ES-I3 (cell line): ENCODE data around the gene LRP6.
"Not testable (repeated sequence)": the region's sequence is repeated elsewhere in the genome, so short reads cannot be mapped to it uniquely, and the experiment has no call there.

ENCODE experiments used
- H3K36me3 ChIP-seq: 2 replicates; pipeline ENCODE4 v1.6.1; 2013; ENCODE audit warnings: mild to moderate bottlenecking, low read length, control low read depth, moderate library complexity; ENCODE audit not compliant: insufficient read depth
- H3K4me1 ChIP-seq: 2 replicates; pipeline ENCODE4 v1.6.1; 2013; ENCODE audit warnings: mild to moderate bottlenecking, control low read depth, low read length; ENCODE audit not compliant: insufficient read depth
- H3K9ac ChIP-seq: 2 replicates; pipeline ENCODE4 v1.6.1; 2013; ENCODE audit warnings: low read depth, mild to moderate bottlenecking, low read length, moderate library complexity
- H3K9me3 ChIP-seq: 2 replicates; pipeline ENCODE4 v1.6.1; 2013; ENCODE audit warnings: mild to moderate bottlenecking, low read length, moderate library complexity; ENCODE audit not compliant: control insufficient read depth, insufficient read depth

Gene LRP6

GRCh38 chr12:12278899-12279298 is 12.1 kb upstream of the LRP6 start:
- Histone ChIP-seq H3K4me1 (peaks cover 23% of the 10 kb centered on the region), H3K9me3 (peaks cover 2% of the 10 kb centered on the region; the same call in 1 of the 2 replicates), H3K36me3 (no peaks in the 10 kb centered on the region), H3K9ac (no peak overlapping the region)

DNA sequence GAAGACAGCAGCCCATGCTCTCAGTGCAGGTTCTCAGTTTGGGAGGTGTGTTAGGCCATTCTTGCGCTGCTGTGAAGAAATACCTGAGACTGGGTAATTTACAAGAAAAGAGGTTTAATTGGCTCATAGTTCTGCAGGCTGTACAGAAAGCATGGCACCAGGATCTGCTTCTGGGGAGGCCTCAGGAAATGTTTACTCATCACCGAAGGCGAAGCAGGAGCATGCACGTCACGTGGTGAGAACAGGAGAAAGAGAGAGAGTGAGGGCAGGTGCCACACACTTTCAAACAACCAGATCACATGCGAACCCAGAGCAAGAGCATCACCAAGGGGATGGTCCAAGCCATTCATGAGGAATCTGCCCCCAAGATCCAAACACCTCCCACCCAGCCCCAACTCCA is 9.0 kb upstream of the LRP6 start:
- Histone ChIP-seq H3K9ac (no peak overlapping the region), H3K9me3 (peaks cover 2% of the 10 kb centered on the region; the same call in 1 of the 2 replicates), H3K36me3 (no peaks in the 10 kb centered on the region), H3K4me1 (peaks cover 14% of the 10 kb centered on the region)

DNA sequence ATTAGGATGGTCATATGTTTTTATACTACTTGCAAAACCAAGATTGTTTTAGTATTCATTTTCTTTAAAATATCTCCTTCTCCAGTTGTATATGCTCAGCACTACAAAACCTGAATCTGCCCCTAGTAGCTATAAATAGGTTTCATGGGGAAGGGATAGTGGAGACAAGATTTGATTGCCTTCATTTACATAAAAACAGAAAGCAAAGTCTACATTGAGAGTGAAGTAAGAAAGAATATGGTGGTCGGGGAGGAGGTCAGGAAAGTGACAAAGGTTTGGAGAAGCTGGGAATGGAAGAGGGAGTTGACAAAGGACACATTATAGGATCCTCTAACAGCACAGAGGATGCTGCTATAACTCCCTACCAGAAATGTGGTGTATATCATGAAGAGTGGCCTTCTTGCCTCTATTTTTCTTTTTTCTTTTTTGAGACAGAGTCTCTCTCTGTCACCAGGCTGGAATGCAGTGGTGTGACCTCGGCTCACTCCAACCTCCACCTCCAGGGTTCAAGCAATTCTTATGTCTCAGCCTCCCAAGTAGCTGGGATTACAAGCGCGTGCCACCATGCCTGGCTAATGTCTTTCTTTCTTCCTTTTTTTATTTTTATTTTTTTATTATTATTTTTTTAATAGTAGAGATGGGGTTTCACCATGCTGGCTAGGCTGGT is 6.6 kb upstream of the LRP6 start:
- H3K4me1 ChIP-seq: peaks cover 16% of the 10 kb centered on the region
- H3K9me3 ChIP-seq: peaks cover 2% of the 10 kb centered on the region; the same call in 1 of the 2 replicates
- no peak overlapping the region for H3K9ac ChIP-seq
- no peaks in the 10 kb centered on the region for H3K36me3 ChIP-seq

GRCh38 chr12:12272869-12273268 is 6.0 kb upstream of the LRP6 start:
- H3K36me3 ChIP-seq: no peaks in the 10 kb centered on the region
- H3K4me1 ChIP-seq: peaks cover 16% of the 10 kb centered on the region
- no peak overlapping the region for H3K9ac ChIP-seq
- peaks cover 2% of the 10 kb centered on the region; the same call in 1 of the 2 replicates for H3K9me3 ChIP-seq

DNA sequence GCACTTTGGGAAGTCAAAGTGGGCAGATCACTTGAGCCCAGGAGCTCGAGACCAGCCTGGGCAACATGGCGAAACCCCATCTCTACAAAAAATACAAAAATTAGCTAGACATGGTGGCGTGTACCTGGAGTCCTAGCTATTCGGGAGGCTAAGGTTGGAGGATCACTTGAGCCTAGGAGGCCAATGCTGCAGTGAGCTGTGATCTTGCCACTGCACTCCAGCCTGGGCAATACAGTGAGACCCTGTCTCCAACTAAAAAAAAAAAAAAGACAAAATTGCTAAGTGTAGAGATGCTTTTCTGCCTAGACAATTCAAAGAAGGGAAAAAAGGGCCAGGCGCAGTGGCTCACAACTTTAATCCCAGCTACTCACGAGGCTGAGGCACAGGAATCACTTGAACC is 3.4 kb upstream of the LRP6 start:
- Histone ChIP-seq H3K4me1 (peaks cover 16% of the 10 kb centered on the region), H3K36me3 (no peaks in the 10 kb centered on the region), H3K9ac (no peak overlapping the region), H3K9me3 (no peaks in the 10 kb centered on the region)

- Histone ChIP-seq H3K36me3 (no peaks in the 10 kb centered on the region), H3K4me1 (peaks cover 14% of the 10 kb centered on the region), H3K9me3 (no peaks in the 10 kb centered on the region), H3K9ac (peak overlapping the region; percentile 98)
These were observed 927 bp upstream of the LRP6 start for GRCh38 chr12:12267742-12268200.

GRCh38 chr12:12266389-12266872 is 413 bp downstream of the LRP6 start:
- Histone ChIP-seq H3K36me3 (no peaks in the 10 kb centered on the region), H3K4me1 (peaks cover 12% of the 10 kb centered on the region; the same call in 1 of the 2 replicates), H3K9ac (peak overlapping the region; percentile 98), H3K9me3 (no peaks in the 10 kb centered on the region)

DNA sequence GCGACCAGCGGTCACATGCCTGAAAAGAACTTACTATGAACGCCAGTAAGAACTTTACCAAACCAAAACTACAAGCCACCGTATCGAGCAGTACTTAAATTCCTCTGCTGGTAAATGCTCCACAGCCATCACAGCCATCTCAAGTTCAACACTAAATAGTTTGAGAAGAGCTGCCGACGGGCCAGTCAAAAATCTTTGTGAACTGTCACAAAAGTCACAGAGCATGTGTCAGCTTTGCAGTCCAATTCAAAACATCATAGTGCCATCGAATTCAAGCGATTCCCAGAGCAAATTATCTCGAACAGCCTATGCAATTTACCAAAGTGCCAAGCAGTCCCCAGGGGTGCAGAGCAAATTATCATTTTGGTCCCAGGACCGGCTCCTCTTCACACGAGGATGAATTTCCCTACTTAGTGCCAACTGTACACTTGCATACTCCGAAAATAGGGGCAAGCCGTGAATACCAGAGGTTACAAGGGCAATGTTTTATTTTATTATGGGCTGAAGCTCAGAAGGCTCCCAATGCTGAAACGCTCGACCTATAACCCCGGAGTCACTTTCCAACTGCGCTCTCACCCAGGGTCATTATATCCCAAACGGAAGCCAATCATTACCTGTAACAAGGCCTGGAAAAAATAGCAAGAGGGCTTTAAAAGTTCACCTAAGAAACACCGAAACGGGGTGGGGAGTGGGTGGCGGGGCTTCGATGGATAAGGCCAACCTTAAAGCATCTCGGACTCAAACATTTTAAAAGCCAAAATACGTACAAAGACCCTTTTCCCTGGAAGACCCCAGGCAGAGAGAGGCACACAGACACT is 1.1 kb downstream of the LRP6 start:
- Histone ChIP-seq H3K4me1 (peaks cover 8% of the 10 kb centered on the region; the same call in 1 of the 2 replicates), H3K9ac (peak overlapping the region; percentile 98), H3K9me3 (no peaks in the 10 kb centered on the region), H3K36me3 (no peaks in the 10 kb centered on the region)

- Histone ChIP-seq H3K4me1 (peaks cover 6% of the 10 kb centered on the region; the same call in 1 of the 2 replicates), H3K9ac (peak overlapping the region; percentile 98), H3K36me3 (no peaks in the 10 kb centered on the region), H3K9me3 (no peaks in the 10 kb centered on the region; the same call in 1 of the 2 replicates)
These were observed 1.8 kb downstream of the LRP6 start for GRCh38 chr12:12265035-12265434.

- Histone ChIP-seq H3K9me3 (no peaks in the 10 kb centered on the region; the same call in 1 of the 2 replicates), H3K36me3 (no peaks in the 10 kb centered on the region), H3K4me1 (peaks cover 6% of the 10 kb centered on the region; the same call in 1 of the 2 replicates), H3K9ac (no peak overlapping the region)
These were observed 2.9 kb downstream of the LRP6 start for GRCh38 chr12:12263909-12264308.

GRCh38 chr12:12256291-12256757 is 10.5 kb downstream of the LRP6 start:
- H3K36me3 ChIP-seq, H3K9ac ChIP-seq, H3K9me3 ChIP-seq, H3K4me1 ChIP-seq: not testable (repeated sequence)

DNA sequence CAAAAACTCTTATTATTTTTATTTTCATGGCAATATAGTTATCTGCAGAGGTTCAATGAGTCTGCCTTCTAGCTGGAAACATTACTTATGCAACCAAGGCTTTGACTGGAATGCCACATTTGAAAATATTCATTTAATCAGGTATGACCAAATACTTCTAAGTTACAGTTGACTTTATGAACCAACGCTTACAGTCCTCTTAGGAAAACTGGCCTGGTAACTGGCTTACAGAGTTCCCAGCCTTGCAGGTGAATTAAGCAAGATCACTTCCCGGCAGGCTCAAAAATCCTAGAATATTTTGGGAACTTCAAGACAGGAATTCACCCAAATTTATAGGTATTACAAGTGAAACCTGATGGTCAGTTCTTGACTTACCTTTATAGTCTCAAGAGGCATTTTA is 12.3 kb downstream of the LRP6 start:
- Histone ChIP-seq H3K4me1 (peaks cover 8% of the 10 kb centered on the region), H3K9me3 (no peaks in the 10 kb centered on the region), H3K36me3 (no peaks in the 10 kb centered on the region), H3K9ac (no peak overlapping the region)

DNA sequence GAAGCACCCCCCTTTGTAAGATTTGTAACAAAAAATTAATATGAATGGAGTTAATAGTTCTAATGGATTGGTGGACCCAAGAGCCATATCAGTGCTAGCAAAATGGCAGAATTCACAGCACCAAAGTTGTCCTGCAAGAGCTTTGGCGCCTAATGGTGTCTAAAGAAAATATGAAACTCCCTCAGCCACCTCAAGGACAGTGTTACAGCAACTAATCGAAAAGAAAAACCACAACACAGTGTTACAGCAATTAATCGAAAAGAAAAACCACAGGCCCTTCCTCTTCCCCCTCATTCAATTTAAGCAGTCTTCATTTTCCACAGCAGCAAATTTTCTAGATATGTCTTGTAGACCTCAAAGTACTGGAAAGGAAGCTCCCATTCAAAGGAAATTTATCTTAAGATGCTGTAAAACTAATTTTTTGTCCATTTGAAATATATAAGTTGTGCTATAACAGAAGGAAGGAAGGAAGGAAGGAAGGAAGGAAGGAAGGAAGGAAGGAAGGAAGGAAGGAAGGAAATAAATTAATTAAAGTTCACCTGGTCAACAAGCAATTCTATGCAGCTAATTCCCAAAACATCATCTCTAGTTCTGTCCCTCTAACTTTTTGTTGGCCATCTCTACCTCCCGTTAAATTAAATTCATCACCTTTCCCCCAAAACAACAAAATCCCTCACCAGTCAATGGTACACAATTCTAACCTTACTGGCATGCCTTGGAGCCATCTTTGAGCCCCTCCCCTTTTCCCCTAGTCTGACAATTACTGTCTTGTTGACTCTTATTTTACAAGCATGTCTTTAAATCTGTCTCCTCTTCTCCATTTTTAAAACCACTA is 17.4 kb downstream of the LRP6 start:
- no peaks in the 10 kb centered on the region for H3K9me3 ChIP-seq
- no peak overlapping the region for H3K9ac ChIP-seq
- no peaks in the 10 kb centered on the region for H3K36me3 ChIP-seq
- no peaks in the 10 kb centered on the region for H3K4me1 ChIP-seq

DNA sequence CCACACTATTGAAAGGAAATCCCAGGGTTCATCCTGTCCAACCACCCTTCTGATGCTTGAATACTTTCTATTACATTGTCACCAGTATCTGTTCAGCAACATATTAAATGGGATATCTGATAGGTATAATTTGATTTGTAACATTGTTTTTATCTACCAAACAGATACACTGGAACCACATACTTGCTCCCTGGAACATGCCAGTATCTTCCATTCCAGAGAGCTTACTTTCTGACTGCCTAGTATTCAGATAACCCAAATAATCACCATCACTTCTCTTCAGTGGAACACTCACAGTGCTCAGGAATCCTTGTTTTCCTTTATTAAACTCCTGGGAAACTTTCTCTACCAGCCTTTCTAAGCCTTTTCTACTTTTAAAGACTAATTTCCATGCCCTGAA is 19.3 kb downstream of the LRP6 start:
- Histone ChIP-seq H3K4me1 (no peaks in the 10 kb centered on the region), H3K9ac (no peak overlapping the region), H3K9me3 (no peaks in the 10 kb centered on the region)

More for the DNA sequence above, 19.3 kb downstream of the LRP6 start:
- H3K36me3 ChIP-seq: no peaks in the 10 kb centered on the region
